Right atrium auricular region (tissue), 2 donors: ENCODE measurements around the gene ABL1. TPM values are rescaled to one million over a fixed set of nuclear protein-coding genes. Genes with fewer than 3 reads are reported as not detected.
A peak's percentile ranks its signal among the peaks of the same experiment; 100 is the strongest.

ENCODE experiments used
- DNase-seq: peaks from one replicate; pipeline ENCODE4 v3.0.0-alpha.2; 2019; ENCODE audit warnings: low spot score
- H3K27ac ChIP-seq, 2 donors: fragments of 200-600 bp; sonication (generic); 1 replicate in 1 of 2; 2 replicates in 1 of 2; pipeline ENCODE4 v1.5.1; 2016 to 2019
- H3K27me3 ChIP-seq, 2 donors: fragments of 200-600 bp; sonication (generic); one replicate each; pipeline versions ENCODE4 v1.5.1 to v1.6.0; 2017 to 2019
- H3K36me3 ChIP-seq: fragments of 200-600 bp; sonication (generic); one replicate; pipeline ENCODE4 v1.5.1; 2016
- H3K4me1 ChIP-seq, 2 donors: fragments of 200-600 bp; sonication (generic); one replicate each; pipeline versions ENCODE4 v1.5.1 to v1.6.0; 2017 to 2019
- H3K4me3 ChIP-seq, 2 donors: fragments of 200-600 bp; sonication (generic); 1 replicate in 1 of 2; 2 replicates in 1 of 2; pipeline ENCODE4 v1.5.1; 2017 to 2019; ENCODE audit warnings: mild to moderate bottlenecking in 1 of 2, moderate library complexity in 1 of 2
- H3K9me3 ChIP-seq, 2 donors: fragments of 200-600 bp; sonication (generic); one replicate each; pipeline ENCODE4 v1.5.1; 2019
- total RNA-seq, 2 donors: library from RNA; depleted of rRNA; stranded (reverse); fragments of >200 nt; gene quantifications; one replicate each; pipeline ENCODE4 v1.1.0, GENCODE V29; 2016
- TF ChIP-seq, protein P1 (sequence below), 2 donors: fragments of 200-600 bp; sonication (generic); IDR thresholded peaks; one replicate each; pipeline ENCODE4 v1.5.1; 2019; ENCODE audit warnings: antibody characterized with exemption in 2 of 2

Gene ABL1
- total RNA-seq, 2 donors from 2014 or later: 26.3 to 38.9 TPM

- H3K4me3 ChIP-seq: no peak overlapping the region
- H3K4me1 ChIP-seq: peaks cover 0 to 22% of the 10 kb centered on the region in 2 donors
- no peak for DNase-seq
- TF ChIP-seq, protein P1, sequence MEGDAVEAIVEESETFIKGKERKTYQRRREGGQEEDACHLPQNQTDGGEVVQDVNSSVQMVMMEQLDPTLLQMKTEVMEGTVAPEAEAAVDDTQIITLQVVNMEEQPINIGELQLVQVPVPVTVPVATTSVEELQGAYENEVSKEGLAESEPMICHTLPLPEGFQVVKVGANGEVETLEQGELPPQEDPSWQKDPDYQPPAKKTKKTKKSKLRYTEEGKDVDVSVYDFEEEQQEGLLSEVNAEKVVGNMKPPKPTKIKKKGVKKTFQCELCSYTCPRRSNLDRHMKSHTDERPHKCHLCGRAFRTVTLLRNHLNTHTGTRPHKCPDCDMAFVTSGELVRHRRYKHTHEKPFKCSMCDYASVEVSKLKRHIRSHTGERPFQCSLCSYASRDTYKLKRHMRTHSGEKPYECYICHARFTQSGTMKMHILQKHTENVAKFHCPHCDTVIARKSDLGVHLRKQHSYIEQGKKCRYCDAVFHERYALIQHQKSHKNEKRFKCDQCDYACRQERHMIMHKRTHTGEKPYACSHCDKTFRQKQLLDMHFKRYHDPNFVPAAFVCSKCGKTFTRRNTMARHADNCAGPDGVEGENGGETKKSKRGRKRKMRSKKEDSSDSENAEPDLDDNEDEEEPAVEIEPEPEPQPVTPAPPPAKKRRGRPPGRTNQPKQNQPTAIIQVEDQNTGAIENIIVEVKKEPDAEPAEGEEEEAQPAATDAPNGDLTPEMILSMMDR (IDR thresholded peaks at IDR 0.05): no peak
- H3K27ac ChIP-seq: no peak overlapping the region
- no peaks in the 10 kb centered on the region for H3K27me3 ChIP-seq
- no peaks in the 10 kb centered on the region for H3K9me3 ChIP-seq
- no peaks in the 10 kb centered on the region for H3K36me3 ChIP-seq
These were observed 63.4 kb downstream of the ABL1 start for GRCh38 chr9:130898552-130898852.

GRCh38 chr9:130899051-130899748, 64.1 kb downstream of the ABL1 start:
- H3K9me3 ChIP-seq: no peaks in the 10 kb centered on the region
- DNase-seq: no peak
- TF ChIP-seq, protein P1 (IDR thresholded peaks at IDR 0.05): no peak
- no peaks in the 10 kb centered on the region for H3K36me3 ChIP-seq
- H3K27me3 ChIP-seq: no peaks in the 10 kb centered on the region
- peaks cover 0 to 16% of the 10 kb centered on the region in 2 donors for H3K4me1 ChIP-seq
- H3K27ac ChIP-seq: no peak overlapping the region
- no peak overlapping the region for H3K4me3 ChIP-seq

GRCh38 chr9:130900701-130901497, 65.8 kb downstream of the ABL1 start:
- TF ChIP-seq, protein P1 (IDR thresholded peaks at IDR 0.05): no peak
- Histone ChIP-seq H3K27ac (peak overlapping the region in 1 of 2 donors; percentile 26), H3K4me3 (no peak overlapping the region), H3K27me3 (no peaks in the 10 kb centered on the region), H3K36me3 (no peaks in the 10 kb centered on the region), H3K4me1 (no peaks in the 10 kb centered on the region), H3K9me3 (no peaks in the 10 kb centered on the region)
- DNase-seq: no peak

DNA sequence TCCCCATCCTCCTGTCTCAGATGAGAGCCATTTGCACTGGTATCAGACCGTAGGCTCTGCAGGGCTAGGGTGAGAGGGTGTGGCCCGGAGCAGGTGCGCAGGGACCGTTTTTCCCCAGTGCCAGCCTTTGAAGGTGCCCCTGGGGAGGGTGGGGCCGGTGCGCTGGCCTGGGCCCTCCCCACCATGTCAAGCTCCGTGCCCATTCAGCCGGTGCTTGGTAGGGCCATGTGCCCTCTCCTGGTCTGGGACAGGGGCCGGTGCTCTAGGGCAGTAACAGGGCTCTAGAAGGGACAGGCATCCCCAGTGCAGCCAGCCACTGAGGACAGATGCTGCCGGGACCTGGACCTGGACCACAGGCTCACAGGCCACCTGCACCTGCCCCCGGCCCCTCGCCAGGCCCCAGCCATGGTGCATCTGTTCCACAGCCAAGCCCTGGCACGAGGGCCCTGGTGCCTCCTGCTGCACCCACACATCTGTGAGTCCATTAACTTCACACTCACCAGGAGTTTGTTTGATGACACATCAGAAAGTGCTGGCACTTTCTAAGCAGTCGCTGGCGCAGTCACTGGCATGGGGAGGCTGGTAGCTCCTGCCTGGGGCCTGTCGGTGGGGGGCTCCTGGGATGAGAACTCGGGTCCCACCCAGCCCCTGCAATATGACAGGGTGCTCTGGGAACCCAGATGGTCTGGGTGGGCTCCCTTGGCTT, 66.6 kb downstream of the ABL1 start:
- TF ChIP-seq, protein P1 (IDR thresholded peaks at IDR 0.05): no peak
- Histone ChIP-seq H3K4me3 (no peak overlapping the region), H3K9me3 (no peaks in the 10 kb centered on the region), H3K4me1 (no peaks in the 10 kb centered on the region), H3K27me3 (no peaks in the 10 kb centered on the region), H3K27ac (no peak overlapping the region), H3K36me3 (no peaks in the 10 kb centered on the region)
- DNase-seq: no peak

GRCh38 chr9:130902204-130903185, 67.4 kb downstream of the ABL1 start:
- Histone ChIP-seq H3K4me3 (no peak overlapping the region), H3K9me3 (no peaks in the 10 kb centered on the region), H3K4me1 (no peaks in the 10 kb centered on the region), H3K27ac (no peak overlapping the region), H3K36me3 (no peaks in the 10 kb centered on the region), H3K27me3 (no peaks in the 10 kb centered on the region)
- TF ChIP-seq, protein P1 (IDR thresholded peaks at IDR 0.05): no peak
- DNase-seq: no peak
